H1 (cell line): ENCODE results near the gene WDR48. TPM values are rescaled to one million over a fixed set of nuclear protein-coding genes. Genes with fewer than 3 reads are reported as not detected.
A peak's percentile ranks its signal among the peaks of the same experiment; 100 is the strongest.

Experiments
- CTCF ChIA-PET: fragments of 300-600 bp; sonication (Branson Sonifier 250); formaldehyde crosslinking; loops from one replicate; lab custom pipeline; 2021; ENCODE audit not compliant: partially characterized antibody; lab: Charles Lee
- POLR2A ChIA-PET: fragments of 300-600 bp; sonication (Branson Sonifier 250); formaldehyde crosslinking; loops from one replicate; lab custom pipeline; 2021; ENCODE audit warnings: inconsistent platforms; ENCODE audit not compliant: partially characterized antibody; lab: Charles Lee
- DNase-seq, 2 experiments: peaks; one replicate each; pipeline versions ENCODE4 v3.0.0 to v3.0.0-alpha.2; 2010 to 2022; ENCODE audit warnings: low spot score in 2 of 2, low read depth in 1 of 2, mixed read lengths in 1 of 2
- FAIRE-seq: peaks from 2 replicates; lab custom pipeline; 2011; peaks lifted over from hg19 to GRCh38; lab: Jason Lieb, UNC
- H2AFZ ChIP-seq: 2 replicates; pipeline ENCODE4 v1.8.1; 2012; ENCODE audit warnings: low read length, inconsistent platforms
- H2AK5ac ChIP-seq: 2 replicates; pipeline ENCODE4 v1.6.1; 2013; ENCODE audit warnings: low read depth, low read length
- H2BK120ac ChIP-seq: replicated peaks from 2 replicates; pipeline ENCODE3; 2013; ENCODE audit warnings: low read depth, low read length, inconsistent platforms
- H2BK12ac ChIP-seq: 2 replicates; pipeline ENCODE4 v1.6.1; 2013; ENCODE audit warnings: low read depth, low read length
- H2BK15ac ChIP-seq: 2 replicates; pipeline ENCODE4 v1.6.1; 2013; ENCODE audit warnings: low read length
- H2BK20ac ChIP-seq: 2 replicates; pipeline ENCODE4 v1.6.1; 2013; ENCODE audit warnings: low read length
- H2BK5ac ChIP-seq: 2 replicates; pipeline ENCODE4 v1.6.1; 2013; ENCODE audit warnings: low read depth, low read length
- H3K14ac ChIP-seq: 2 replicates; pipeline ENCODE4 v1.6.1; 2013; ENCODE audit warnings: inconsistent platforms; ENCODE audit not compliant: insufficient read length
- H3K18ac ChIP-seq: 2 replicates; pipeline ENCODE4 v1.6.1; 2013; ENCODE audit warnings: low read length; ENCODE audit errors: extremely low read depth
- H3K23ac ChIP-seq: 2 replicates; pipeline ENCODE4 v1.6.1; 2013; ENCODE audit warnings: inconsistent platforms; ENCODE audit not compliant: insufficient read length
- H3K23me2 ChIP-seq: 2 replicates; pipeline ENCODE4 v1.6.1; 2013; ENCODE audit warnings: low read depth, low read length
- H3K27ac ChIP-seq: 2 replicates; pipeline ENCODE4 v1.6.1; 2011; ENCODE audit warnings: low read depth, low read length, inconsistent platforms
- H3K27me3 ChIP-seq, 4 experiments: replicated peaks in 1 of 4; 1 replicate in 1 of 4; 2 replicates in 3 of 4; pipeline versions ENCODE4 v1.6.1 to v1.8.1; 2011 to 2013; ENCODE audit warnings: low read length in 3 of 4, mild to moderate bottlenecking in 3 of 4, inconsistent platforms in 2 of 4, mixed read lengths in 2 of 4, moderate library complexity in 1 of 4; ENCODE audit not compliant: control insufficient read depth in 3 of 4, insufficient read depth in 3 of 4; ENCODE audit errors: extremely low read depth in 1 of 4
- H3K36me3 ChIP-seq, 4 experiments: 2 replicates each; pipeline versions ENCODE4 v1.6.1 to v1.8.1; 2011 to 2013; ENCODE audit warnings: mild to moderate bottlenecking in 4 of 4, low read length in 3 of 4, moderate library complexity in 2 of 4, control low read depth in 1 of 4, inconsistent platforms in 1 of 4; ENCODE audit not compliant: insufficient read depth in 4 of 4, control insufficient read depth in 2 of 4
- H3K4ac ChIP-seq: replicated peaks from 2 replicates; pipeline ENCODE3; 2013; ENCODE audit warnings: low read length, low read depth, mixed read lengths, inconsistent platforms; ENCODE audit not compliant: insufficient read length
- H3K4me1 ChIP-seq, 4 experiments: replicated peaks in 1 of 4; 1 replicate in 1 of 4; 2 replicates in 3 of 4; pipeline versions ENCODE4 v1.6.1 to v1.8.1; 2011 to 2013; ENCODE audit warnings: low read length in 3 of 4, inconsistent platforms in 2 of 4, mixed read lengths in 1 of 4; ENCODE audit not compliant: insufficient read depth in 4 of 4, control insufficient read depth in 3 of 4
- H3K4me2 ChIP-seq, 2 experiments: 2 replicates each; pipeline versions ENCODE4 v1.6.1 to v1.8.1; 2011 to 2013; ENCODE audit warnings: low read depth in 2 of 2, low read length in 2 of 2, control low read depth in 1 of 2, inconsistent platforms in 1 of 2, mild to moderate bottlenecking in 1 of 2; ENCODE audit not compliant: insufficient read depth in 1 of 2
- H3K4me3 ChIP-seq, 4 experiments: fragments of 200-600, 300-600 bp in 1 of 4; sonication (generic), shearing (Covaris generic), sonication (Bioruptor Twin) in 1 of 4; 2 replicates each; pipeline versions ENCODE4 v1.5.1 to v1.8.1; 2011 to 2016; ENCODE audit warnings: low read length in 4 of 4, low read depth in 3 of 4, control low read depth in 2 of 4, inconsistent platforms in 2 of 4, mild to moderate bottlenecking in 2 of 4, mixed read lengths in 1 of 4, moderate library complexity in 1 of 4; ENCODE audit not compliant: insufficient read depth in 2 of 4; ENCODE audit errors: extremely low read depth in 1 of 4
- H3K56ac ChIP-seq: replicated peaks from 2 replicates; pipeline ENCODE3; 2013; ENCODE audit warnings: low read depth, mild to moderate bottlenecking, mixed read lengths, low read length, inconsistent platforms; ENCODE audit not compliant: insufficient read length
- H3K79me1 ChIP-seq: 2 replicates; pipeline ENCODE4 v1.6.1; 2013; ENCODE audit warnings: low read depth, low read length, control low read depth
- H3K79me2 ChIP-seq, 2 experiments: 2 replicates each; pipeline versions ENCODE4 v1.6.1 to v1.8.1; 2012 to 2013; ENCODE audit warnings: low read length in 2 of 2, mild to moderate bottlenecking in 2 of 2, inconsistent platforms in 1 of 2; ENCODE audit not compliant: insufficient read depth in 2 of 2, control insufficient read depth in 1 of 2
- H3K9ac ChIP-seq, 4 experiments: replicated peaks in 1 of 4; 1 replicate in 1 of 4; 2 replicates in 3 of 4; pipeline versions ENCODE4 v1.6.1 to v1.8.1; 2011 to 2013; ENCODE audit warnings: low read depth in 3 of 4, low read length in 3 of 4, control low read depth in 2 of 4, mild to moderate bottlenecking in 2 of 4, moderate library complexity in 2 of 4, inconsistent platforms in 1 of 4; ENCODE audit errors: extremely low read depth in 1 of 4
- H3K9me3 ChIP-seq, 2 experiments: 2 replicates each; pipeline versions ENCODE4 v1.6.1 to v1.8.1; 2012 to 2013; ENCODE audit warnings: mild to moderate bottlenecking in 2 of 2, moderate library complexity in 2 of 2, control low read depth in 1 of 2, inconsistent platforms in 1 of 2, low read depth in 1 of 2, low read length in 1 of 2, mixed read lengths in 1 of 2; ENCODE audit not compliant: insufficient read depth in 2 of 2
- H4K20me1 ChIP-seq, 2 experiments: replicated peaks in 1 of 2; 2 replicates each; pipeline versions ENCODE3 to v1.8.1; 2011 to 2013; ENCODE audit warnings: inconsistent platforms in 2 of 2, low read length in 2 of 2, mild to moderate bottlenecking in 1 of 2; ENCODE audit not compliant: insufficient read depth in 2 of 2, control insufficient read depth in 1 of 2
- H4K5ac ChIP-seq: 2 replicates; pipeline ENCODE4 v1.6.1; 2013; ENCODE audit warnings: low read length, low read depth, mixed read lengths, inconsistent platforms; ENCODE audit not compliant: insufficient read length
- H4K8ac ChIP-seq: 2 replicates; pipeline ENCODE4 v1.8.0; 2013; ENCODE audit warnings: mild to moderate bottlenecking, moderate library complexity, low read length, inconsistent platforms; ENCODE audit not compliant: insufficient read depth; ENCODE audit errors: extremely low read depth
- H4K91ac ChIP-seq: replicated peaks from 2 replicates; pipeline ENCODE3; 2013; ENCODE audit warnings: low read length, mixed read lengths, inconsistent platforms; ENCODE audit not compliant: insufficient read length
- ASH2L ChIP-seq: fragments of 200-600, 300-600 bp; sonication (generic); IDR thresholded peaks from one replicate; pipeline ENCODE4 v1.7.1; 2017; ENCODE audit warnings: low read length
- BRCA1 ChIP-seq: IDR thresholded peaks from 2 replicates; pipeline ENCODE4 v1.6.1; 2012; ENCODE audit warnings: low read depth, low read length, improper control_type of control experiment
- CBX5 ChIP-seq: fragments of 300-800, 300-1000 bp; sonication (generic); IDR thresholded peaks from 2 replicates; pipeline ENCODE4 v1.7.1; 2016; ENCODE audit warnings: antibody characterized with exemption, low read length, low read depth
- CEBPB ChIP-seq: IDR thresholded peaks from 2 replicates; pipeline ENCODE4 v1.6.1; 2012; ENCODE audit warnings: low read depth, low read length
- CHD2 ChIP-seq: IDR thresholded peaks from 2 replicates; pipeline ENCODE4 v1.6.1; 2012; ENCODE audit warnings: low read length, improper control_type of control experiment
- CTBP2 ChIP-seq: IDR thresholded peaks from 2 replicates; pipeline ENCODE4 v1.7.0; 2011; ENCODE audit warnings: borderline replicate concordance, mild to moderate bottlenecking, moderate library complexity, mixed read lengths, low read length; ENCODE audit not compliant: insufficient read depth, insufficient read length
- GTF2F1 ChIP-seq: IDR thresholded peaks from 2 replicates; pipeline ENCODE4 v1.6.1; 2012; ENCODE audit warnings: low read depth, low read length, improper control_type of control experiment, borderline replicate concordance
- POLR2A ChIP-seq, 2 experiments: IDR thresholded peaks; 1 replicate in 1 of 2; 2 replicates in 1 of 2; pipeline ENCODE4 v1.6.1; 2011; ENCODE audit warnings: low read depth in 2 of 2, low read length in 2 of 2, mild to moderate bottlenecking in 2 of 2; ENCODE audit errors: control extremely low read depth in 1 of 2
- RNF2 ChIP-seq: fragments of 200-900, 300-1000 bp; sonication (generic); IDR thresholded peaks from 2 replicates; pipeline ENCODE4 v1.7.1; 2016; ENCODE audit warnings: borderline replicate concordance, low read depth, mild to moderate bottlenecking, antibody characterized with exemption, low read length; ENCODE audit not compliant: poor library complexity, severe bottlenecking; ENCODE audit errors: missing control alignments
- RXRA ChIP-seq: IDR thresholded peaks from 2 replicates; pipeline ENCODE4 v1.6.1; 2011; ENCODE audit warnings: low read depth, mild to moderate bottlenecking, low read length, moderate library complexity; ENCODE audit not compliant: insufficient read depth
- SIX5 ChIP-seq: IDR thresholded peaks from 2 replicates; pipeline ENCODE4 v1.6.1; 2011; ENCODE audit warnings: mild to moderate bottlenecking, low read depth, low read length
- SP4 ChIP-seq: IDR thresholded peaks from 2 replicates; pipeline ENCODE4 v1.6.1; 2012; ENCODE audit warnings: low read length, inconsistent platforms
- USF2 ChIP-seq: IDR thresholded peaks from 2 replicates; pipeline ENCODE4 v1.6.1; 2011; ENCODE audit warnings: low read length, improper control_type of control experiment
- YY1 ChIP-seq: IDR thresholded peaks from 2 replicates; pipeline ENCODE4 v1.6.1; 2011; ENCODE audit warnings: low read depth, mild to moderate bottlenecking, low read length
- WGBS, 2 experiments: shearing (Covaris generic) in 1 of 2; methylation state at CpG; one replicate each; pipeline versions ENCODE4 v1.1.6 to v1.1.7; 2013 to 2015; ENCODE audit warnings: low lambda C conversion rate in 2 of 2, mixed read lengths in 2 of 2, inconsistent platforms in 1 of 2, low coverage in 1 of 2, missing lambda C conversion rate in 1 of 2; ENCODE audit not compliant: insufficient replicate concordance in 2 of 2, insufficient coverage in 1 of 2, insufficient read length in 1 of 2; ENCODE audit errors: extremely low coverage in 1 of 2, missing lambda C conversion rate in 1 of 2; 5-methylcytosine and 5-hydroxymethylcytosine counted together
- polyA plus RNA-seq, 7 experiments: library from polyadenylated mRNA; depleted of rRNA in 3 of 7; stranded (reverse) in 5 of 7; unstranded in 2 of 7; fragments of >200 nt in 5 of 7; fragments of 200-250 nt in 2 of 7; gene quantifications; 1 replicate in 5 of 7; 2 replicates in 1 of 7; 4 replicates in 1 of 7; pipeline versions ENCODE4 v1.2.1 to v1.2.3, GENCODE V29; 2011 to 2013; ENCODE audit warnings: missing spikeins in 2 of 7, mixed read lengths in 2 of 7
- total RNA-seq: library from RNA; stranded (reverse); fragmentation: NEBNext Ultra II Directional; extraction: Animal tissue kit (Norgen Biotek cat#: 25700); gene quantifications from 2 replicates; pipeline ENCODE4 v1.2.1, GENCODE V29; 2021

Gene WDR48
- total and polyA plus RNA-seq, 2 of the 8 experiments (the other 6 are each of a cell fraction or from before 2014, with no cell fraction given): 21.2 to 54.1 TPM

GRCh38 chr3:39096775-39097174 is 45.0 kb downstream of the WDR48 start:
- Histone ChIP-seq H3K79me2 (no peaks in the 10 kb centered on the region), H3K18ac (no peak overlapping the region), H3K4me1 (no peaks in the 10 kb centered on the region), H4K8ac (no peak overlapping the region), H2BK15ac (no peak overlapping the region), H3K36me3 (peaks cover 22 to 53% (median 48%) of the 10 kb centered on the region in 4 experiments), H2BK12ac (no peak overlapping the region), H2AK5ac (no peak overlapping the region), H3K23me2 (no peaks in the 10 kb centered on the region; the same call in 1 of the 2 replicates), H3K23ac (no peak overlapping the region), H3K4me3 (no peak overlapping the region), H2BK5ac (no peak overlapping the region), H3K4ac (no peak overlapping the region), H3K4me2 (no peak overlapping the region), H2BK20ac (no peak overlapping the region), H3K9me3 (no peaks in the 10 kb centered on the region; a peak in 1 of 4 replicates), H4K91ac (no peak overlapping the region), H4K20me1 (peaks cover 1 to 3% of the 10 kb centered on the region in 2 experiments), H3K9ac (no peak overlapping the region), H3K14ac (no peak overlapping the region), H2BK120ac (no peak overlapping the region), H3K27me3 (peaks cover 0 to 2% (median 0%) of the 10 kb centered on the region in 4 experiments; a peak in 1 of 7 replicates), H2AFZ (no peak overlapping the region), H3K56ac (no peak overlapping the region), H3K27ac (no peak overlapping the region), H3K79me1 (no peaks in the 10 kb centered on the region), H4K5ac (no peak overlapping the region)
- FAIRE-seq (no peak), DNase-seq (peak in 1 of 2 experiments; percentile 16)
- WGBS, 2 experiments: 78% methylated on average over 3 of the region's 3 CpGs; no CpG with 5 or more reads in 1 of the 2 experiments
- CTCF ChIA-PET: interaction anchor here (0.8 to 3.2 kb wide), 6 partner anchors 9 to 192 kb away, joined by 3 to 16 read pairs (median 4); partner anchors contain the start of gene XIRP1
- POLR2A ChIA-PET: interaction anchor here (1.2 kb wide), 1 partner anchor 311 kb away, joined by 3 read pairs; no protein-coding TSS in a partner anchor
- TF ChIP-seq CHD2 (no peak), GTF2F1 (no peak), BRCA1 (no peak), USF2 (no peak), SIX5 (no peak), RNF2 (no peak), RXRA (no peak), CBX5 (no peak), YY1 (no peak), CTBP2 (no peak), ASH2L (no peak), POLR2A (IDR thresholded peaks at IDR 0.05; ENCODE audit: control extremely low read depth in 1 of 2, low read depth in 2 of 2, low read length in 2 of 2) (no peak), SP4 (no peak), CEBPB (no peak)
